22Rv1 (cell line): ENCODE measurements around the gene NFYA.

Experiments
- CTCF ChIP-seq: fragments of 450-650 bp; IDR thresholded peaks from 2 replicates; pipeline ENCODE4 v1.5.1; 2017; ENCODE audit warnings: mild to moderate bottlenecking
- ZFX ChIP-seq: fragments of 450-650 bp; IDR thresholded peaks from 2 replicates; pipeline ENCODE4 v1.6.1; 2017; ENCODE audit warnings: antibody characterized with exemption, borderline replicate concordance

DNA sequence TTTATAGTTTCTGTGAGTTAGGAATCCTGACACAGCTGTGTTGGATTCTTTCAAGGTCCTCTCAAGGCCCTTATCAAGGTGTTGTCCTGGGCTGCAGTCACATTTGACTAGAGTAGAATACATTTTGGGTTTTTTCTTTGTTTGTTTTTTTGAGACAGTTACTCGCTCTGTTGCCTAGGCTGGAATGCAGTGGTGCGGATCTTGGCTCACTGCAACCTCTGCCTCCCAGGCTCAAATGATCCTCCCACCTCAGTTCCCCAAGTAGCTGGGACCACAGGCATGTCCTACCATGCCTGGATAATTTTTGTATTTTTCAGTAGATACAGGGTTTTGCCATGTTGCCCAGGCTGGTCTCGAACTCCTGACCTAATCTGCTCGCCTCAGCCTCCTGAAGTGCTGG, 15.7 kb downstream of the NFYA start:
- TF ChIP-seq CTCF = no peak
- TF ChIP-seq ZFX = no peak
